Esophagus squamous epithelium (tissue), 4 donors: ENCODE results near the gene MBD3L3.

ENCODE experiments used
- POLR2A ChIP-seq, 4 donors: fragments of 450-650 bp; IDR thresholded peaks; one replicate each; pipeline ENCODE4 v1.6.1; 2017; ENCODE audit warnings: antibody characterized with exemption in 4 of 4, mild to moderate bottlenecking in 4 of 4, moderate library complexity in 3 of 4
- TF ChIP-seq, protein P1 (sequence below), 6 experiments: fragments of 450-650 bp in 4 of 6; fragments of 200-600 bp in 2 of 6; sonication (generic) in 2 of 6; IDR thresholded peaks; one replicate each; pipeline ENCODE4 v1.5.1; 2016 to 2019; ENCODE audit warnings: antibody characterized with exemption in 6 of 6, mild to moderate bottlenecking in 4 of 6, moderate library complexity in 4 of 6

DNA sequence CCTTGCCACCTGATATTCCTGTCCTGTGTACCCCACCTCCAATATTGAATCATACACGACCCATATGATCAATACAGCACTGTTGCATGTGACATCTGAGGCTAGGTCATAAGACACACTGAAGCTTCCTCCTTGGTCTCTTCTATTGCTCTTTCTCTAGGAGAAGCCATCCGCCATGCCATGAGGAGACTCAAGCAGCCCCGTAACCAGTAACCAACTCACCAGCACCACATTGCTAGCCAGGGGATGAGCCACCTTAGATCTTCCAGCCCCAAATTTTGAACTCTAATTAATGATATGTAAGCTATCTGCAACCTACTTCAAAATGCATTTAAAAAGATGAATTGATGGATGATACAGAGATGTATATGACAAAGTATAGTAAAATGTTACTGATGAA is 39.6 kb upstream of the MBD3L3 start:
- TF ChIP-seq, protein P1, sequence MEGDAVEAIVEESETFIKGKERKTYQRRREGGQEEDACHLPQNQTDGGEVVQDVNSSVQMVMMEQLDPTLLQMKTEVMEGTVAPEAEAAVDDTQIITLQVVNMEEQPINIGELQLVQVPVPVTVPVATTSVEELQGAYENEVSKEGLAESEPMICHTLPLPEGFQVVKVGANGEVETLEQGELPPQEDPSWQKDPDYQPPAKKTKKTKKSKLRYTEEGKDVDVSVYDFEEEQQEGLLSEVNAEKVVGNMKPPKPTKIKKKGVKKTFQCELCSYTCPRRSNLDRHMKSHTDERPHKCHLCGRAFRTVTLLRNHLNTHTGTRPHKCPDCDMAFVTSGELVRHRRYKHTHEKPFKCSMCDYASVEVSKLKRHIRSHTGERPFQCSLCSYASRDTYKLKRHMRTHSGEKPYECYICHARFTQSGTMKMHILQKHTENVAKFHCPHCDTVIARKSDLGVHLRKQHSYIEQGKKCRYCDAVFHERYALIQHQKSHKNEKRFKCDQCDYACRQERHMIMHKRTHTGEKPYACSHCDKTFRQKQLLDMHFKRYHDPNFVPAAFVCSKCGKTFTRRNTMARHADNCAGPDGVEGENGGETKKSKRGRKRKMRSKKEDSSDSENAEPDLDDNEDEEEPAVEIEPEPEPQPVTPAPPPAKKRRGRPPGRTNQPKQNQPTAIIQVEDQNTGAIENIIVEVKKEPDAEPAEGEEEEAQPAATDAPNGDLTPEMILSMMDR (IDR thresholded peaks at IDR 0.05): no peak
- no peak for TF ChIP-seq POLR2A (IDR thresholded peaks at IDR 0.05)
